K562 treated with DMSO at 1 percent for 4 hours (cell line): ENCODE measurements around the gene OR11L1. TPM values are rescaled to one million over a fixed set of nuclear protein-coding genes. Genes with fewer than 3 reads are reported as not detected.

ENCODE experiments used
- total RNA-seq: library from RNA; unstranded; fragments of 300-600 nt; gene quantifications from 2 replicates; pipeline ENCODE4 v1.2.3, GENCODE V29; 2022; ENCODE audit not compliant: insufficient read depth

The OR11L1 gene, protein sequence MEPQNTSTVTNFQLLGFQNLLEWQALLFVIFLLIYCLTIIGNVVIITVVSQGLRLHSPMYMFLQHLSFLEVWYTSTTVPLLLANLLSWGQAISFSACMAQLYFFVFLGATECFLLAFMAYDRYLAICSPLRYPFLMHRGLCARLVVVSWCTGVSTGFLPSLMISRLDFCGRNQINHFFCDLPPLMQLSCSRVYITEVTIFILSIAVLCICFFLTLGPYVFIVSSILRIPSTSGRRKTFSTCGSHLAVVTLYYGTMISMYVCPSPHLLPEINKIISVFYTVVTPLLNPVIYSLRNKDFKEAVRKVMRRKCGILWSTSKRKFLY
- total RNA-seq = not detected in 2 replicates

DNA sequence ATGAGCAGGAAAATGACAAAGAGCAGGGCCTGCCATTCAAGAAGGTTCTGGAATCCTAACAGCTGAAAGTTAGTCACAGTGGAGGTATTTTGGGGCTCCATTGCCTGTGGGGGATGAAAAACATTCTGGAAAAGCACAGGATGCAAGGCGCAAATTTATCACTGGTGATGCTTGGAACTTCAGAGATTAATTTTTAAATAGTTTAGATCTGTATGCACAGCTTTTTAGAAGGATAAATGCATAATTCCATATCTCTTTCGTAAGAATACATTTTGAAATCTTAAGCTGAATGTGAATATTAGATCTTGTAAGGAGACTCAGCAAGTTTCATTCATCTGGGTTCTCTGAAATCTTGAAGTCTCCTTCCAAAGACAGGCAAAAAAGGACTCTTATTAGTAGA is at the start of gene OR11L1:
TSS of gene OR11L1 (minus strand) at position 101 of the 400 bp plus-strand sequence. CDS start at position 101, 0 bp downstream.

DNA sequence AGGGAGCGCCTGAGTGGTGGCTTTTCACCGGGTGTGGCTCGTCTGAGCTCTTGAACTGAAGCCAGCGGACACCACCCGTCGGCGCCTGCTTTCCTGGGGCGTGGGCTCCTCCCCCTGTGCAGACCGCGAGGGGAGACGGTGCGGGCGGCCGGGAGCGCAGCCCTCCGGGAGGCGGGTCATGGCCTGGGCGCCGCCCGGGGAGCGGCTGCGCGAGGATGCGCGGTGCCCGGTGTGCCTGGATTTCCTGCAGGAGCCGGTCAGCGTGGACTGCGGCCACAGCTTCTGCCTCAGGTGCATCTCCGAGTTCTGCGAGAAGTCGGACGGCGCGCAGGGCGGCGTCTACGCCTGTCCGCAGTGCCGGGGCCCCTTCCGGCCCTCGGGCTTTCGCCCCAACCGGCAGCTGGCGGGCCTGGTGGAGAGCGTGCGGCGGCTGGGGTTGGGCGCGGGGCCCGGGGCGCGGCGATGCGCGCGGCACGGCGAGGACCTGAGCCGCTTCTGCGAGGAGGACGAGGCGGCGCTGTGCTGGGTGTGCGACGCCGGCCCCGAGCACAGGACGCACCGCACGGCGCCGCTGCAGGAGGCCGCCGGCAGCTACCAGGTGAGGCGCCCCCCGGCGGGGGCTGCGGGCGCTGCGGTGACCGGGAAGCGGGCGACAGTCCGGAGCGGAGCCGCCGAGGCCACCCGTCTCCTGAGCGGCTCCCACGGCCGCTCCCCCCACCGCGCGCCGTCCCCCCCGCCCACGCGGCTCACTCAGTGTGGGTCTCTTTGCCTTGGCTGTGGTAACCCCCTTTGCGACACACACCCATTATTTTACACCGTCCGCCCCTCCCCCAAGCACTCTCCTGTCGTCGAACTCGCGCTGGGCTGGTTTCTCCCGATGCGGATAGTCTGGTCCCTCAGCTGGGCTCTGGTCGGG is 15.6 kb upstream of the OR11L1 start, which contains the start of gene TRIM58:
TSS of gene TRIM58 (plus strand) at position 119 of the 916 bp plus-strand sequence. CDS start at position 179, 60 bp downstream.

DNA sequence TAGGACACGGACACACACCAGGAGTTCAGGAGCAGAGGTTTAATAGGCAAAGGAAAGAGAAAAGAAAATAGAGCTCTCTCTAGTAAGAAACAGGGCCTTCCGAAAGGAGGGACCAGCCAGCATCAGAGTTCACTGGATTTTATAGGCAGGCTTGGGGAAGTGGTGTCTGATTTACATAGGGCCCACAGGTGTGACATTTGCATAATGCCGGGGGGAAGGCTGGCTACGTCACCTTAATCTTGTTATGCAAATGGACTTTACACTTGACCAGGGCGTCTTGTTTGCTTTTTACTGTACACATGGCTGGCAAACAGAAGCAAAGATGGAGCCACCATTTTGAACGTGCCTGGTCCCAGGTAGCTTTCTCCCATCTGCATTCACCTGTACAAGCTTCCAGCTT is 17.7 kb downstream of the OR11L1 start, which contains the start of gene OR14A16:
TSS of gene OR14A16 (minus strand) at position 97 of the 400 bp plus-strand sequence. CDS start 8,390 bp downstream, outside the sequence.

Other genes starting within 250 kb of the OR11L1 start
- gene OR2G3, start 236.3 kb downstream of the OR11L1 start, total RNA-seq = not detected in 2 replicates
- not detected in 2 replicates for gene OR13G1, start 162.2 kb downstream of the OR11L1 start, total RNA-seq
- not detected in 2 replicates for gene OR6F1, start 125.2 kb downstream of the OR11L1 start, total RNA-seq
- not detected in 2 replicates for gene OR14K1, start 103.3 kb downstream of the OR11L1 start, total RNA-seq
- not detected in 2 replicates for gene OR14A2, start 93.8 kb downstream of the OR11L1 start, total RNA-seq
- not detected in 2 replicates for gene OR1C1, start 81.3 kb downstream of the OR11L1 start, total RNA-seq
- gene OR14A16, start 17.8 kb downstream of the OR11L1 start, total RNA-seq = not detected in 2 replicates
- gene TRIM58, start 15.3 kb upstream of the OR11L1 start, total RNA-seq = 17.1 and 23.2 TPM in 2 replicates
- gene OR2W3, start 53.7 kb upstream of the OR11L1 start, total RNA-seq = 5.1 and 7.4 TPM in 2 replicates
- gene OR2T8, start 78.4 kb upstream of the OR11L1 start, total RNA-seq = not detected in 2 replicates
- gene OR2AJ1, start 83.0 kb upstream of the OR11L1 start, total RNA-seq = not detected in 2 replicates
- not detected in 2 replicates for gene OR2L8, start 107.0 kb upstream of the OR11L1 start, total RNA-seq
- gene OR2AK2, start 123.3 kb upstream of the OR11L1 start, total RNA-seq = not detected in 2 replicates
- gene OR2L5, start 171.8 kb upstream of the OR11L1 start, total RNA-seq = not detected in 2 replicates
- not detected in 2 replicates for gene OR2L2, start 188.2 kb upstream of the OR11L1 start, total RNA-seq
- not detected in 2 replicates for gene OR2L3, start 204.9 kb upstream of the OR11L1 start, total RNA-seq